ENCODE data around the gene LGALS3BP.

Gene LGALS3BP

GRCh38 chr17:79011451-79012147 lies 31.9 kb upstream of the LGALS3BP start:
- H3K27ac ChIP-seq = no peak overlapping the region
- TF ChIP-seq CTCF (conservative IDR thresholded peaks at IDR 0.05) (no peak), ZFX (IDR thresholded peaks at IDR 0.05) (no peak)

- peak overlapping the region; percentile 98 for H3K27ac ChIP-seq
These were observed 30.6 kb upstream of the LGALS3BP start for GRCh38 chr17:79010304-79010646.

DNA sequence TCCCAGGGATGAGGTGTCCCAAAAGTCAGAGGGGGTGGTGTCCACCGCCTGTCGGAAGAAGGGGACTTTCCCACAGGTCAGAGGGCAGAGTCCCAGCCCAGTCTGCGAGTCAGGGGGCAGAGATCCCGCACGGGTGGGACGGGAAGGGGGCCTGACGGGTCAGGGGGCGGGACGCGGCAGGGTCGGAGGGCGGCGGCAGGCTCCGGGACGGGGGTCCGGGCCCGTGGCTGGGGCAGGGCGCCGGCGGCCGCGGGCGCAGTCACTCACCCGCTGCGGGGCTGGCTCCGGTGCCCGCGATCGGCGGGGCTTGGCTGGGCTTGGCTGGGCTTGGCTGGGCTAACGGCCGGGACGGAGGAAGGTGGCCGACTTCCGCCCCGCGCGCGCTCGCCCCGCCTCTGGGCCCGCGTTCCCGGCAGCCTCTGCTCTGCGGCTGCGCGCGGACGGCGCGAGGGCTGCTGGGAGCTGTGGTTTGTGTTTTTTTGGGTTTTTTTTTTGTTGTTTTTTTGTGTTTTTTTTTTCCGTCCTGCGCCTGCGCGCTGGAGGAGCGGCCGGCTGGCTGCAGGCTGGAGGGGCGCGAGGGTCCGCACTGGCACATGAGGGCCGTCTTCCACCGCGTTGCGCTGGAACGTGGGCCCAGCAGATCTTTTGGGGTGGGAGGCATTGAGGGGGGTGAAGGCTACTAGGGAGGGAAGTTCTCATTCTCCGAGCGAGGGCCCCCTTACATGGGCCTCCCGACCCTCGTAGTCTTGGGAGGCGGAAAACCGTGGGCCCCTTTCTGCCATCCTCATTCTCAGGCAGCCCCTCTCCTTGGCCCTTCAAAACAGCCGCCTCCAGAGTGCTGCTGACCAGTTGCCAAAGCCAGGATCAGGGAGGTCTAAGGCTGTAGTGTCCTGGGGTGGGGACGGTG lies 29.9 kb upstream of the LGALS3BP start, which contains the start of gene CANT1:
TSS of gene CANT1 (minus strand) at position 368 of the 907 bp plus-strand sequence. CDS start 12,142 bp downstream, outside the sequence.
- H3K27ac ChIP-seq = peak within 1 kb of the TSS; percentile 98
- no peak for TF ChIP-seq CTCF (conservative IDR thresholded peaks at IDR 0.05)
- TF ChIP-seq ZFX (IDR thresholded peaks at IDR 0.05) = peak; percentile 67; the same call in 1 of the 2 replicates

More at GRCh38 chr17:79010304-79010646, 30.6 kb upstream of the LGALS3BP start:
- TF ChIP-seq ZFX (IDR thresholded peaks at IDR 0.05) (no peak), CTCF (conservative IDR thresholded peaks at IDR 0.05) (no peak)

DNA sequence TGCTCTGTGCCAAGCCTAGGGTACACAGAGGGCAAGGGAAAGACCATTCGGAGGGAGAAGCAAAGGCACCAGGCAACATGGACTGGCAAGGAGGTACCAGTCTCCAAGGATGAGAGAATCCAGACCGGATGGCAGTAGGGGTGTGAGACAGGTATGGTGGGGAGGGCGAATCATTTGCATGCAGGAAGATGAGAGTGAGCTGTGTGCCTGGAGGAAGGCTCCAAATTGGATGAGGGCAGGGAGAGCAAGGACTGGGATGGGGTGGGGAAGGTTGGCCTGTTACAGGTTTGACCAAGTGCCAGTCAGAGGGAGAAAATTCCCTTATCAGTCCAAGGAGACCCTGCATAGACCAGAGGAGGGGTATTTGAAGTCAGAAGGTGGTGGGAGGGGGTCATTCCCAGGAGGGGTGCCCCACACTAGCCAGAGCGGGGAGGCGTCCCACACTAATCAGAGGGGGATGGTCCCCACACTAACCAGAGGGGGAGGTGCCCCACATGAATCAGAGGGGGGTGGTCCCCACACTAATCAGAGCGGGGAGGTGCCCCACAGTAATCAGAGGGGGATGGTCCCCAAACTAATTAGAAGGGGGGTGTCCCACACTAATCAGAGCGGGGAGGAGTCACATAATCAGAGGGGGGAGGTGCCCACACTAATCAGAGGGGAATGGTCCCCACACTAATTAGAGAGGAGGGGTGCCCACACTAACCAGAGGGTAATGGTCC lies 29.1 kb upstream of the LGALS3BP start:
- H3K27ac ChIP-seq = peak overlapping the region; percentile 98
- TF ChIP-seq ZFX (IDR thresholded peaks at IDR 0.05) = no peak
- no peak for TF ChIP-seq CTCF (conservative IDR thresholded peaks at IDR 0.05)

DNA sequence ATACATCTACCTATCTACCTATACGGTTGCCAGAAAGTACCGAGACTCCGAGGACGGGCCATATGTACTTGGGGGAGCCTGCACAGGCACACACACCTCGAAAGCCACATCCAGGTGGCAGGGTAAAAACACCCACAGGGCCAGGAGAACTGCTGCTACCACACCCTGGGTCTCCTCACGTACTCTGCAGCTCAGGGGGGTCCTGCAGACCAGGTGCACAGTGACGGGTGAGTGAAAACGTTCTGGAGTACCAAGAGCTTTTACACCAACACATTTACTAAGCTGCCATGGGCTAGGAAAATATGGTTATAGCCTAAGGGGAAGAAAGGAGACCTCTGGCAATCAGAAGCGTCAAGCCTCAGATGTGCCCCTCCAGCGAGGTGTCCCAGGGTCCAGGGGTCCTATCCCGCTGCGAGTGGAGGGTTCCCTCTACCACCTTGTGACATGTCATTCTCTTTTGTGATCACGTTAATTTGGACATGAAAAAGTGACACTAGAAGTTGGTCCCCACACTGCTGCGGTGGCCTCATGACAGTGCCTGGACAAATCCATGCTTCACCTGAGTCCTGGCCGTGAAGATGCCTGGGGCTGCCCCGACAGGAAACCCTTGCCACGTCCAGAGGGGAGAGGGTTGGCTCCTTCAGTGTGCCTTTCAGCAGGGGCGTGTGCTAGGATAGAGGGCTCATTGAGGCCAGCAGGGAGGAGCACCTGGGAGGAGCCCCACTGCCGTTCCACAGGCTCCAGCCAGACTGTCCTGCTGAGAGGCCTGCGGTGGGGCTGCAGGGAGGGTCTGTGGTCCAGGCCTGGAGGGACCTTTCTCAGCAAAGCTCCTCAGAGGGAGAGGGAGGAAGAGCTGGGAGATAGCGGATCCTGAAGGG lies 28.0 kb upstream of the LGALS3BP start:
- no peak for TF ChIP-seq CTCF (conservative IDR thresholded peaks at IDR 0.05)
- peak overlapping the region; percentile 98 for H3K27ac ChIP-seq

GRCh38 chr17:79006794-79007503 lies 27.2 kb upstream of the LGALS3BP start:
- peak overlapping the region; percentile 98 for H3K27ac ChIP-seq
- TF ChIP-seq CTCF (conservative IDR thresholded peaks at IDR 0.05) (no peak), ZFX (IDR thresholded peaks at IDR 0.05) (no peak)
